ENCODE results near the gene DAB2IP.
A peak's percentile ranks its signal among the peaks of the same experiment; 100 is the strongest.

DAB2IP gene

GRCh38 chr9:121743441-121744001, 92.1 kb downstream of the DAB2IP start:
- peak overlapping the region; percentile 71 for H4K91ac ChIP-seq (ENCODE audit: low read length)
- H3K4ac ChIP-seq (ENCODE audit: low read depth in 1 of 2, low read length in 2 of 2), result peak overlapping the region in 1 of 2 experiments; percentile 56
- H2BK15ac ChIP-seq (ENCODE audit: low read depth, poor library complexity, severe bottlenecking), result peak overlapping the region; percentile 81
- peak; percentile 93 for DNase-seq
- peak overlapping the region in 1 of 2 experiments; percentile 78 for H3K23ac ChIP-seq (ENCODE audit: low read length in 2 of 2)
- peak overlapping the region; percentile 83 for H3K4me2 ChIP-seq (ENCODE audit: low read length, poor library complexity, severe bottlenecking)
- peak overlapping the region; percentile 82 for H3K9ac ChIP-seq (ENCODE audit: low read length)
- H2AK5ac ChIP-seq (ENCODE audit: low read length, severe bottlenecking), result no peak overlapping the region
- peaks cover 37% of the 10 kb centered on the region for H3K79me1 ChIP-seq (replicated peaks; ENCODE audit: low read length, poor library complexity, severe bottlenecking)
- H4K8ac ChIP-seq (ENCODE audit: low read length), result peak overlapping the region; percentile 42
- H2BK12ac ChIP-seq (ENCODE audit: low read length in 2 of 2), result no peak overlapping the region
- H3K4me3 ChIP-seq (ENCODE audit: insufficient read depth in 1 of 2, low read depth in 1 of 2, low read length in 2 of 2), result peak overlapping the region; percentile 61 to 78
- peak overlapping the region; percentile 53 for H3K27ac ChIP-seq (ENCODE audit: low read length, poor library complexity, severe bottlenecking)
- 12% methylated on average over 15 of the region's 15 CpGs for WGBS
- H3K4me1 ChIP-seq (ENCODE audit: control insufficient read depth, insufficient read depth, low read depth, low read length), result peaks cover 45% of the 10 kb centered on the region
- H3K9me3 ChIP-seq (ENCODE audit: control insufficient read depth, low read length), result no peaks in the 10 kb centered on the region
- no peak overlapping the region for H3K14ac ChIP-seq (ENCODE audit: low read length in 2 of 2)
- no peak overlapping the region for H2BK5ac ChIP-seq (ENCODE audit: low read depth, low read length, poor library complexity, severe bottlenecking)
- H3K27me3 ChIP-seq (ENCODE audit: control insufficient read depth in 1 of 2, insufficient read depth in 1 of 2, low read length in 2 of 2), result no peaks in the 10 kb centered on the region
- no peak overlapping the region for H2BK120ac ChIP-seq (ENCODE audit: low read depth, low read length)
- peak overlapping the region; percentile 20 for H2AFZ ChIP-seq (ENCODE audit: low read depth, low read length)
- H3K36me3 ChIP-seq (ENCODE audit: control insufficient read depth in 1 of 2, insufficient read depth in 2 of 2, low read depth in 1 of 2, low read length in 2 of 2), result peaks cover 0 to 4% of the 10 kb centered on the region in 2 experiments
- peak overlapping the region in 1 of 2 experiments; percentile 90 for H3K18ac ChIP-seq (ENCODE audit: low read depth in 1 of 2, low read length in 2 of 2)

- Histone ChIP-seq H3K4ac (ENCODE audit: low read depth in 1 of 2, low read length in 2 of 2) (peak overlapping the region in 1 of 2 experiments; percentile 56), H3K4me2 (ENCODE audit: low read length, poor library complexity, severe bottlenecking) (peak overlapping the region; percentile 83), H4K91ac (ENCODE audit: low read length) (no peak overlapping the region), H3K14ac (ENCODE audit: low read length in 2 of 2) (peak overlapping the region in 1 of 2 experiments; percentile 72), H2AK5ac (ENCODE audit: low read length, severe bottlenecking) (peak overlapping the region; percentile 58), H2BK15ac (ENCODE audit: low read depth, poor library complexity, severe bottlenecking) (no peak overlapping the region), H3K4me1 (ENCODE audit: control insufficient read depth, insufficient read depth, low read depth, low read length) (peaks cover 49% of the 10 kb centered on the region), H3K18ac (ENCODE audit: low read depth in 1 of 2, low read length in 2 of 2) (peak overlapping the region in 1 of 2 experiments; percentile 90), H2BK5ac (ENCODE audit: low read depth, low read length, poor library complexity, severe bottlenecking) (no peak overlapping the region), H4K8ac (ENCODE audit: low read length) (peak overlapping the region; percentile 12), H2BK120ac (ENCODE audit: low read depth, low read length) (no peak overlapping the region), H3K4me3 (ENCODE audit: insufficient read depth in 1 of 2, low read depth in 1 of 2, low read length in 2 of 2) (peak overlapping the region; percentile 61 to 78), H3K9ac (ENCODE audit: low read length) (peak overlapping the region; percentile 82), H3K27ac (ENCODE audit: low read length, poor library complexity, severe bottlenecking) (peak overlapping the region; percentile 53), H2AFZ (ENCODE audit: low read depth, low read length) (no peak overlapping the region), H3K23ac (ENCODE audit: low read length in 2 of 2) (no peak overlapping the region), H2BK12ac (ENCODE audit: low read length in 2 of 2) (peak overlapping the region in 1 of 2 experiments; percentile 79), H3K9me3 (ENCODE audit: control insufficient read depth, low read length) (no peaks in the 10 kb centered on the region), H3K79me1 (replicated peaks; ENCODE audit: low read length, poor library complexity, severe bottlenecking) (peaks cover 39% of the 10 kb centered on the region), H3K36me3 (ENCODE audit: control insufficient read depth in 1 of 2, insufficient read depth in 2 of 2, low read depth in 1 of 2, low read length in 2 of 2) (peaks cover 0 to 10% of the 10 kb centered on the region in 2 experiments), H3K27me3 (ENCODE audit: control insufficient read depth in 1 of 2, insufficient read depth in 1 of 2, low read length in 2 of 2) (no peaks in the 10 kb centered on the region)
- peak; percentile 60 for DNase-seq
- 41% methylated on average over 10 of the region's 11 CpGs for WGBS
These were observed 92.7 kb downstream of the DAB2IP start for GRCh38 chr9:121744002-121744686.

- no peak overlapping the region for H2AFZ ChIP-seq (ENCODE audit: low read depth, low read length)
- H3K9me3 ChIP-seq (ENCODE audit: control insufficient read depth, low read length), result no peaks in the 10 kb centered on the region
- peak overlapping the region; percentile 58 for H2AK5ac ChIP-seq (ENCODE audit: low read length, severe bottlenecking)
- peaks cover 56% of the 10 kb centered on the region for H3K4me1 ChIP-seq (ENCODE audit: control insufficient read depth, insufficient read depth, low read depth, low read length)
- DNase-seq, result peak; percentile 43
- peak overlapping the region; percentile 20 to 79 for H2BK12ac ChIP-seq (ENCODE audit: low read length in 2 of 2)
- H2BK120ac ChIP-seq (ENCODE audit: low read depth, low read length), result no peak overlapping the region
- H3K79me1 ChIP-seq (replicated peaks; ENCODE audit: low read length, poor library complexity, severe bottlenecking), result peaks cover 40% of the 10 kb centered on the region
- no peak overlapping the region for H3K23ac ChIP-seq (ENCODE audit: low read length in 2 of 2)
- peak overlapping the region in 1 of 2 experiments; percentile 31 for H3K18ac ChIP-seq (ENCODE audit: low read depth in 1 of 2, low read length in 2 of 2)
- peak overlapping the region; percentile 24 for H3K4me2 ChIP-seq (ENCODE audit: low read length, poor library complexity, severe bottlenecking)
- peak overlapping the region; percentile 52 for H2BK15ac ChIP-seq (ENCODE audit: low read depth, poor library complexity, severe bottlenecking)
- peak overlapping the region; percentile 53 for H3K27ac ChIP-seq (ENCODE audit: low read length, poor library complexity, severe bottlenecking)
- no peaks in the 10 kb centered on the region for H3K27me3 ChIP-seq (ENCODE audit: control insufficient read depth in 1 of 2, insufficient read depth in 1 of 2, low read length in 2 of 2)
- WGBS, result 63% methylated on average over 11 of the region's 11 CpGs
- no peak overlapping the region for H4K8ac ChIP-seq (ENCODE audit: low read length)
- peak overlapping the region in 1 of 2 experiments; percentile 72 for H3K14ac ChIP-seq (ENCODE audit: low read length in 2 of 2)
- peak overlapping the region; percentile 82 for H3K9ac ChIP-seq (ENCODE audit: low read length)
- H3K36me3 ChIP-seq (ENCODE audit: control insufficient read depth in 1 of 2, insufficient read depth in 2 of 2, low read depth in 1 of 2, low read length in 2 of 2), result peaks cover 0 to 13% of the 10 kb centered on the region in 2 experiments
- no peak overlapping the region for H2BK5ac ChIP-seq (ENCODE audit: low read depth, low read length, poor library complexity, severe bottlenecking)
- peak overlapping the region in 1 of 2 experiments; percentile 78 for H3K4me3 ChIP-seq (ENCODE audit: insufficient read depth in 1 of 2, low read depth in 1 of 2, low read length in 2 of 2)
- no peak overlapping the region for H4K91ac ChIP-seq (ENCODE audit: low read length)
- H3K4ac ChIP-seq (ENCODE audit: low read depth in 1 of 2, low read length in 2 of 2), result no peak overlapping the region
These were observed 93.4 kb downstream of the DAB2IP start for GRCh38 chr9:121744687-121745395.

GRCh38 chr9:121745396-121745695, 93.9 kb downstream of the DAB2IP start:
- H2AFZ ChIP-seq (ENCODE audit: low read depth, low read length), result no peak overlapping the region
- H3K27me3 ChIP-seq (ENCODE audit: control insufficient read depth in 1 of 2, insufficient read depth in 1 of 2, low read length in 2 of 2), result no peaks in the 10 kb centered on the region
- H3K9ac ChIP-seq (ENCODE audit: low read length), result no peak overlapping the region
- H3K4me1 ChIP-seq (ENCODE audit: control insufficient read depth, insufficient read depth, low read depth, low read length), result peaks cover 56% of the 10 kb centered on the region
- H3K14ac ChIP-seq (ENCODE audit: low read length in 2 of 2), result peak overlapping the region in 1 of 2 experiments; percentile 72
- peak overlapping the region in 1 of 2 experiments; percentile 13 for H3K18ac ChIP-seq (ENCODE audit: low read depth in 1 of 2, low read length in 2 of 2)
- H2BK5ac ChIP-seq (ENCODE audit: low read depth, low read length, poor library complexity, severe bottlenecking), result no peak overlapping the region
- H2BK12ac ChIP-seq (ENCODE audit: low read length in 2 of 2), result peak overlapping the region in 1 of 2 experiments; percentile 4
- WGBS, result 84% methylated on average over 3 of the region's 4 CpGs
- H2AK5ac ChIP-seq (ENCODE audit: low read length, severe bottlenecking), result no peak overlapping the region
- H3K27ac ChIP-seq (ENCODE audit: low read length, poor library complexity, severe bottlenecking), result peak overlapping the region; percentile 53
- H3K79me1 ChIP-seq (replicated peaks; ENCODE audit: low read length, poor library complexity, severe bottlenecking), result peaks cover 42% of the 10 kb centered on the region
- no peak overlapping the region for H4K91ac ChIP-seq (ENCODE audit: low read length)
- no peak overlapping the region for H3K4ac ChIP-seq (ENCODE audit: low read depth in 1 of 2, low read length in 2 of 2)
- no peak for DNase-seq
- no peak overlapping the region for H4K8ac ChIP-seq (ENCODE audit: low read length)
- H3K4me3 ChIP-seq (ENCODE audit: insufficient read depth in 1 of 2, low read depth in 1 of 2, low read length in 2 of 2), result no peak overlapping the region
- peak overlapping the region; percentile 52 for H2BK15ac ChIP-seq (ENCODE audit: low read depth, poor library complexity, severe bottlenecking)
- H2BK120ac ChIP-seq (ENCODE audit: low read depth, low read length), result no peak overlapping the region
- no peak overlapping the region for H3K4me2 ChIP-seq (ENCODE audit: low read length, poor library complexity, severe bottlenecking)
- peaks cover 0 to 17% of the 10 kb centered on the region in 2 experiments for H3K36me3 ChIP-seq (ENCODE audit: control insufficient read depth in 1 of 2, insufficient read depth in 2 of 2, low read depth in 1 of 2, low read length in 2 of 2)
- no peaks in the 10 kb centered on the region for H3K9me3 ChIP-seq (ENCODE audit: control insufficient read depth, low read length)
- no peak overlapping the region for H3K23ac ChIP-seq (ENCODE audit: low read length in 2 of 2)
